Measurements from ENCODE around the gene PEX5L.

GRCh38 chr3:179949869-179950268, 86.9 kb downstream of the PEX5L start:
- TF ChIP-seq REST (IDR thresholded peaks at IDR 0.05; ENCODE audit: insufficient read depth in 1 of 2, low read depth in 2 of 2, low read length in 2 of 2), result no peak
- TF ChIP-seq POLR2AphosphoS5 (IDR thresholded peaks at IDR 0.05; ENCODE audit: low read depth, low read length), result no peak
- no peak for TF ChIP-seq TAF1 (IDR thresholded peaks at IDR 0.05; ENCODE audit: borderline replicate concordance, insufficient read depth, low read length)
- TF ChIP-seq SIN3A (IDR thresholded peaks at IDR 0.05; ENCODE audit: borderline replicate concordance, insufficient read depth, low read length), result no peak
- no peak for TF ChIP-seq FOXP2 (optimal IDR thresholded peaks at IDR 0.05; ENCODE audit: borderline replicate concordance, extremely low read depth, extremely low read length, insufficient read depth)

Data from PFSK-1 (cell line).